GM18951 (cell line): ENCODE measurements around the gene LCLAT1.
"Not testable (repeated sequence)": the region's sequence is repeated elsewhere in the genome, so short reads cannot be mapped to it uniquely, and the experiment has no call there.

ENCODE experiments used
- POLR2A ChIP-seq: IDR thresholded peaks from 4 replicates; pipeline ENCODE4 v1.6.1; 2011; ENCODE audit warnings: mild to moderate bottlenecking; ENCODE audit not compliant: insufficient read length, insufficient read depth; ENCODE audit errors: extremely low read depth
- in situ Hi-C: fragments of 300-500 bp; cut with MboI; formaldehyde crosslinking; loops from one replicate; pipeline ENCODE4 v1.12.0; 2022; ENCODE audit warnings: low sequenced_read_pairs, mixed read lengths, inconsistent platforms; ENCODE audit not compliant: unreplicated experiment

Gene LCLAT1

DNA sequence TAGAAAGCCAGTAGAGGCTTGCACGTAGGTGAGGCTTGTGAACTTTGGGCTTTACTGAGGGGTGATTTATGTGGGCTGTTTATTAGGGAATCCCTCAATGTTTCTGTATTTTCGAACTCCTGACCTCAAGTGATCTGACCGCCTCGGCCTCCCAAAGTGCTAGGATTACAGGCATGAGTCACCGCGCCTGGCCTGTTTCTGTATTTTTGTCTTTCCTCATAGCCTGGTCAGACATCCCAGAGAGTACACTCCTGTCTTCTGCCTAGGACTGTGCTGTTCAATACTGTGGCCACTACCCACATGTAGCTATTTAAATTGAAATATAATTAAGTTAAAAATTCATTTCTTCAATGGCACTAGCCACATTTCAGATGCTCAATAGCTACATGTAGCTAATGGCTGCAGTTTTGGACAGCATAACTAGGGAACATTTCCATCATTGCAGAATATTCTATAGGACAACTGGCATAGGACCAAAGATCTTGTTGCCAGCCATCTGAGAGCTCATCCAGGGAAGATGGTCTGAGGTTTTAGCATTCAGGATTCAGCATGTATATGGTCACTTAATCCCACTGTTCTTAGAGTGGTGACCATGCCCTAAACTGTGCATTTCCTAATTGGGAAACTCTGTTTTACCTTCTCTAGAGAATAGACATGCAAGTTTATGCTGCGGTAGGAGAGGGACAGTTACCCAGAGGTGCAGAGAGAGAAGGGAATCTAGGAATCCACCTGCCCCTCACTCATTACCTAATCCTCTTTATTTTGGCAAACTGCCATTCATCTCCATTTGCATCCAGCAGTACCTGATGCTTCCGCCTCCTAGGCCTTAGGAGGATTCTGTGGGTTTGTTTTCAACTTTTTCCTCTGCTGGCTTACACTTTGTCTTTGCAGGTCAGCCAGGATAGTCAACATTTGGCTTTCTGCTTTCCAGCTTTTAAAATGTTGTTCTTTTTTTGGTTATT lies 64.4 kb downstream of the LCLAT1 start:
- no peak for TF ChIP-seq POLR2A
- in situ Hi-C loops, result no loop called here

DNA sequence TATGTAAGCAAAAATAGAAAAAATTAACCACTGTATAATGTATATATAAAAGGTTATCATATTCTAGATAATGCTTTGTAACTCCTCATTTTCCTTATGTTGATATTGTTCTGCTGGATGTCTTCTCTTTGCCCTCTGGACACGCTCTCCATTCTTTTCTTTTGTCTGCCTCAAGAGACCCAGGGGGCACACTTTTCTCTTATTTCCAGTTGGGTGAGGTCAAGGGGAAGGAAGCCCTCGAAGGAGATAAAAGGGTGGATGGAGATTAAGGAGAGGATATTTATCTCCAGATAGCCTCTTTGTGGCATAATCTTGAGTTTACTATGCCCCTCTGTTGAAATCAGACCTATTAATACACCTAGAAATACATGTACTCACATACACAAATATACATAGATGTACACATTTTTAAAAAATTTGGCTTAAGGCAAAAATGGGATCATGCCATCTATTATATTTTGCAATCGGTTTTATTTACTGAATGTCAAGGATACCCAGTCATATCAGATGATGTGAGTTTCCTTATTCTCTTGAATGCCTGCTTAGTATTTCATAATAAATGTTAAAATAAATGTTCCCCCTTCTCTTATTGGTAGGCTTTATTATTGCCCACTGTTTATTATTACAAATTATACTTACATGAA lies 65.3 kb downstream of the LCLAT1 start:
- TF ChIP-seq POLR2A, result no peak
- in situ Hi-C loops, result no loop called here

DNA sequence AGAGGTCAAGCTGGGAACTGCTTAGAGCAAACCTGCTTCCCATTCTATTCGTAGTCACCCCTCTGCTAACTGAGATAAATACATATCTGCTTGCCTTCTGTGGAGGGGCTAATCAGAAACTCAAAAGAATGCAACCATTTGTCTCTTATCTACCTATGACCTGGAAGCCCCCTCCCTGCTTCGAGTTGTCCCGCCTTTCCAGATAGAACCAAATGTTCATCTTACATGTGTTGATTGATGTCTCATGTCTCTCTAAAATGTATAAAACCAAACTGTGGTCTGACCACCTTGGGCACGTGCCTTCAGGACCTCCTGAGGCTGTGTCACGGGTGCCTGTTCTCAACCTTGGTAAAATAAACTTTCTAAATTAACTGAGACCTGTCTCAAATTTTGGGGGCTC lies 66.6 kb downstream of the LCLAT1 start:
- in situ Hi-C loops, result not testable (repeated sequence)

DNA sequence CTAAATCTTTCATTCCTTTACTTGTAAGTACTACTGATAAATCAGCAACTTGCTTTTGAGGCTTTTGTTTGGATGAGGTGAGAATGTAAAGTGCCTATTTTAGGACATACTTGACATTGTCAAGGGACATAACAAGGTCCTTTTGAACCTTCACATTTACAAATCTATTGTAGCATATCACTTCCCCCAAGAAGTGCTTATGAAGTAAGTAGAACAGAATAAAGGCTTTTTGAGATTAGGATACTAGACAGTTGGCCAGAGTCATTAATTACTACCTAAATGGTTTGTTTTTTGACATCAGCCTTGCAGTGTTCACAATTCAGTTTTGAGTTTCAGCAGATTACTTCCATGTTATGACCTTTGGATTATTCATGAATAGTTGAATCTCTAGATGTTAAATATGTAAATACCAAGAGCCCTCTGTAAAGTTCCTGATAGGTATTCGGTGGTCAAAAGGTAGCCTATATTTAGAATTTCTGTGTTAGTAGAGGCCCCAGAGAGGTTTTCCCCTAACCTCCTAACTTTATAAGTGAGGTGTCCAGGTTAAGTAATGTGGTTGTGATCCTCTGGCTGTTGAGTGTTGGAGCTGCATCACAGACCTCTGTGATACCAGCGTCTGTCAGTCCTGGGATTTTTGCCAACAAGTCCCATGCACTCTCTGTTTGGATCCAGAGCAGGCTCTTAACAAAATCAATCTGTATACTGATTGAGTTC lies 67.2 kb downstream of the LCLAT1 start:
- in situ Hi-C loops, result no loop called here
- no peak for TF ChIP-seq POLR2A

DNA sequence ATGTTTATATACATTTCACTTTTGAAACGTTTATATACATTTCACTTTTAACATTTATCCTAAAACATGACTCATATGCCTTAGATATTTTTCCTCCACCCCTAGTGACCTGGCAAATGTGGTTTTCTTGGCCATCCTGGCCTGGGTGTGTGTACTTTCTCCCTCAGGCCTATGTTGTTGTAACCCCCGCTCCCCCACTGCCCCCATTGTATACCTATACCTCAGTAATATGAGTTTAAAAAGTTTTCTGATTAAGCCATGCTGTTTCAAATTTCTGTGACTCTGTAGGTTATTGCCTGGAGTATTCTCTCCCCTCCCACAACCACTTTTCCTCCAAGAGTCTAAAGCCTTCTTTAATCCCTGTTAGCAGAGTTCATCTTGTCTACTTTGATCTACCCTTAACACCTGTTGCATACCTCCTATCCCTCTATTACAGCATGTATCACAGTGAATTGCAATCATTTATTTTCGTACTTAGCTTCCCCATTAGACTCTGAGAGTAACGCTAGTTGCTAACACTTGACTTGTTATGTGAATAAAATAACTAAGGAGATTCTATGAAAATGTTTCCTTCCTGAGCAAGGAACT lies 67.9 kb downstream of the LCLAT1 start:
- in situ Hi-C loops, result no loop called here

DNA sequence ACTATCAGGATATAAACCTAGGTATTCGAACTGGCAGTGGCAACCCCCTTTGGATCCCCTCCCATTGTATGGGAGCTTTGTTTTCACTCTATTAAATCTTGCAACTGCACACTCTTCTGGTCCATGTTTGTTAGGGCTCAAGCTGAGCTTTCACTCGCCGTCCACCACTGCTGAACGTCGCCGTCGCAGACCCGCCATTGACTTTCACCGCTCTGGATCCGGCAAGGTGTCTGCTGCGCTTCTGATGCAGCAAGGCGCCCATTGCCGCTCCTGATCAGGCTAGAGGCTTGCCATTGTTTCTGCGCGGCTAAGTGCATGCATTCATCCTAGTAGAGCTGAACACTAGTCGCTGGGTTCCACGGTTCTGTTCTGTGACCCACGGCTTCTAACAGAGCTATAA lies 69.1 kb downstream of the LCLAT1 start:
- in situ Hi-C loops, result no loop called here
- no peak for TF ChIP-seq POLR2A

More for the DNA sequence above, 67.9 kb downstream of the LCLAT1 start:
- TF ChIP-seq POLR2A, result no peak

DNA sequence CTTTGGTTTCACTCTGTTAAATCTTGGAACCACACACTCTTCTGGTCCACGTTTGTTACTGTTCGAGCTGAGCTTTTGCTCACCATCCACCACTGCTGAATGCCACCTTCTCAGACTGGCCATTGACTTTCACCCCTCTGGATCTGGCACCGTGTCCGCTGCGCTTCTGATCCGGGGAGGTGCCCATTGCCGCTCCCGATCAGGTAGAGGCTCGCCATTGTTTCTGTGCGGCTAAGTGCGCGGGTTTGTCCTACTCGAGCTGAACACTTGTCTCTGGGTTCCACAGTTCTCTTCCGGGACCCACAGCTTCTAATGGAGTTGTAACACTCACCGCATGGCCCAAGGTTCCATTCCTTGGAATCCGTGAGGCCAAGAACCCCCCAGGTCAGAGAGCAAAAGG lies 72.8 kb downstream of the LCLAT1 start:
- TF ChIP-seq POLR2A, result no peak
- in situ Hi-C loops, result no loop called here

DNA sequence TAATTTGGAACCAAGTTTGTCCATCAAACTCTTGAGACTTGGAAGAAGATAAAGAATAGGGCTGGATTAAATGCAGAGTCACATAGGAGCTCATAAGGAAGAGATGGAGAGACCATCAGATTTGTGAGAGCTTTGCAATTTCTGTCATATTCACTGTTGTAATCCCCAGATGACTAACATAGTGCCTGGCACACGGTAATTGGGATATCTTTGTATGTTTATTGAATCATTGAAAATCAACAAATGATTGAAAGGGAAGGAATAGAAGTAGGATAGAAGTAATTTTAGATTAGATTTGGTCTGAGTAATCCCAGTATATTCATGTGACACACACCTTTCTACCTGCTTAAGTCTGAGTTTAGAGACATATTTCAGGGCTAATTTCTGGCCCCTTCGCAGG lies 75.4 kb downstream of the LCLAT1 start:
- in situ Hi-C loops, result no loop called here
- no peak for TF ChIP-seq POLR2A

DNA sequence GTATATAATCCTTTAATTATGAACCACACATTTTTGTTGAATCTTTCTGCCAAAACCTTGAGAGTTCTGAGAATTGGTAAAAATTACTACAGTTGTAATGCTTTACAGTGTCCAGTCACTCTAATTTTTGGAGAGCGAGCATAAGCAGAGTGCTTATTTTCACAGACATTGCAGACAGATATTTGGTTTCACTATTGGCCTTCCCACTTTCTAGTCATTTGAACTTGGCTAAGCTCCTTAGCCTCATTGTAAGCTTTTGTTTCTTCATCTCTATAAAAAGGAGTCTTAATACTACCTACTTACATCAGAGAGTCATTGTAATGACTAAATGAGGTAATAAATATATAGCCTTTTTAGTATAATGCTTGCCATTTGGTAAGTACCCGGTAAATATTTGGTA lies 80.4 kb downstream of the LCLAT1 start:
- in situ Hi-C loops, result no loop called here
- TF ChIP-seq POLR2A, result no peak

DNA sequence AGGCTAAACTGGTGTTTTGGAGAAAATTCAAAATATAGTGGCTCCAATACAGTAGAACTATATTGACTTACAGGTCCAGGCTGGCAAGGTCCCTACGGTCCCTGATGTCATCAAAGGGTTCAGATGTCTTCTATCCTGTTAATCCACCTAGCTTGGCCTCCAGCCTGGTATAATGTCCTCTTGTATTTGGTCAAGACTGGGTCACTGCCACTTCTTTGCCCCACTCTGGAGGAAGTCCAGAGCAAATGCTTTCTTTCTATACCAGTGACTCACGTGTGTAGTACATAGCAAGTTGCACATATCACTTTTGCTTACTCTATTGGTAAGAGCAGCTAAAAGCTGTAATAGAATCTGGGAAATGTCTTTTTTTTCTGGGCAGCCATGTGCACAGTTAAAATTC lies 80.8 kb downstream of the LCLAT1 start:
- TF ChIP-seq POLR2A, result no peak
- in situ Hi-C loops, result no loop called here

DNA sequence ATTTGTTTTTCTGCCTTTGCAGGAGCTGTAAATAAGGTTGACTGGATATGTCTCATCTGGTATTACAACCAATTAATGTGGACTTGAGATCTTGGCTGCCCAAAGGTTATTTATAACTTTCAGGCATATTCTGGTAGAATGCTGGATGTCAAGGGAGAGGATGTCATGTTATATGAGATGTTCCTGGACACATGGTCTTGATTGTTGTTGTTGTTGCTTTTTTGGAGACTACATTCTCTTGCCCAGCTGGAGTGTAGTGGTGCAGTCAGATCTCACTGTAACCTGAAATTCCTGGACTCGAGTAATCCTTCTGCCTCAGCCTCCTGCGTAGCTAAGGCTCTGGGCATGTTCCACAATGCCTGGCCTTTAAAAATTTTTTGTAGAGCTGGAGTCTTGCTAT lies 83.3 kb downstream of the LCLAT1 start:
- in situ Hi-C loops, result no loop called here
- TF ChIP-seq POLR2A, result no peak

DNA sequence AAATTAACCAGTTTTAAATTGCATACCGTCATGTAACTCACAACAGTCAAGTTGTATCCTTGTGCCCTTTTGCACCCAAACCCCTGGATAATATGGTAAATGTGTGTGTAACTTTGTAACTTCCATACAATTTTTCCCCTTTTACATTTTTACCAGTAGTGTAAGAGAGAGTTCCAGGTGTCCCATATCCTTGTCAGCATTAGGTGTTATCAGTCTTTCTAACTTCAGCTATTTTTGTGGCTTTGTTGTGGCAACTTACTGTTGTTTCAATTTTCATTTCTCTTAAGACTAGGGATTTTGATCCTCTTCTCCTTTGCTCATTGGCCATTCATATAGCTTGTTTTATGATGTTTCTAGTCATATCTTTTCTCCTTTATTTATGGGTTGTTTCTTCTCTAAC lies 94.6 kb downstream of the LCLAT1 start:
- in situ Hi-C loops, result no loop called here
- TF ChIP-seq POLR2A, result no peak

DNA sequence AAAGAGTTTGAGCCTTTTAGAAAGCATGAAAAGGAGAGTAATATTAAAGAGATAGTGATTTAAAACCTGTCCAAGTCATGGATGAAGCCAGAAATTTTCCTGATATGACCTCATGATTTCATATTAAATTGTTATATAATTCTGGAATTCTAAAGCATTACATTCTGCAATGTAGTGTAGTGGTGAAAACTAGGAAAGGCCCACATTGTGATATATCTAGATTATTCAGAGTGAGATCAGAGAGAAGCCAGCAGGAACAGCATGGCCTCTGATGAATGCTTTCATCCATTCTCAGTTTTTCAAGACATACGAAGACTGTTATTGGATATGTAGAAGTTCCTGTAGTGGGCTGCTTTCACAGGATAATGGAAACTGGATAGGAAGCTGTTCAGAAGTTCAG lies 98.8 kb downstream of the LCLAT1 start:
- no peak for TF ChIP-seq POLR2A
- in situ Hi-C loops, result no loop called here
